DND-41 (cell line): ENCODE data around the gene PLSCR4.

Experiments
- ATAC-seq: fragments of 200-7000 bp; cut with Tn5 transposase; 3 replicates; pipeline ENCODE4 v1.9.1; 2021; ENCODE audit warnings: low read depth; ENCODE audit not compliant: insufficient read depth
- DNase-seq: peaks from one replicate; pipeline ENCODE4 v3.0.0-alpha.2; 2020
- H2AFZ ChIP-seq: 2 replicates; pipeline ENCODE4 v1.6.0; 2012; ENCODE audit warnings: low read depth, low read length
- H3K27ac ChIP-seq: 2 replicates; pipeline ENCODE4 v1.5.1; 2012; ENCODE audit warnings: low read length, inconsistent platforms
- H3K27me3 ChIP-seq: fragments of 200-600 bp; sonication (generic); 2 replicates; pipeline ENCODE4 v1.6.0; 2012; ENCODE audit warnings: low read length, mild to moderate bottlenecking, inconsistent platforms; ENCODE audit not compliant: insufficient read depth, poor library complexity
- H3K36me3 ChIP-seq: 2 replicates; pipeline ENCODE4 v1.5.1; 2012; ENCODE audit warnings: low read length, inconsistent platforms; ENCODE audit not compliant: insufficient read depth
- H3K4me1 ChIP-seq: 2 replicates; pipeline ENCODE4 v1.5.1; 2012; ENCODE audit warnings: mild to moderate bottlenecking, low read length; ENCODE audit not compliant: insufficient read depth
- H3K4me2 ChIP-seq: 2 replicates; pipeline ENCODE4 v1.6.0; 2012; ENCODE audit warnings: mild to moderate bottlenecking, moderate library complexity, low read length, inconsistent platforms; ENCODE audit not compliant: insufficient read depth
- H3K4me3 ChIP-seq, 2 experiments: fragments of 200-600 bp in 1 of 2; shearing (Covaris generic) in 1 of 2; 2 replicates each; pipeline ENCODE4 v1.5.1; 2012 to 2016; ENCODE audit warnings: inconsistent platforms in 2 of 2, low read length in 2 of 2, mild to moderate bottlenecking in 2 of 2, low read depth in 1 of 2, moderate library complexity in 1 of 2
- H3K79me2 ChIP-seq: 2 replicates; pipeline ENCODE4 v1.6.0; 2012; ENCODE audit warnings: low read length, inconsistent platforms; ENCODE audit not compliant: insufficient read depth
- H3K9ac ChIP-seq: 2 replicates; pipeline ENCODE4 v1.6.0; 2012; ENCODE audit warnings: low read depth, mild to moderate bottlenecking, inconsistent platforms, low read length, moderate library complexity
- H3K9me3 ChIP-seq: 2 replicates; pipeline ENCODE4 v1.5.1; 2012; ENCODE audit warnings: low read length, moderate library complexity, mild to moderate bottlenecking, inconsistent platforms; ENCODE audit not compliant: insufficient read depth, severe bottlenecking
- H4K20me1 ChIP-seq: 2 replicates; pipeline ENCODE4 v1.6.0; 2012; ENCODE audit warnings: low read length; ENCODE audit not compliant: insufficient read depth
- CTCF ChIP-seq: IDR thresholded peaks from 2 replicates; pipeline ENCODE4 v1.5.1; 2012; ENCODE audit warnings: borderline replicate concordance, low read length, moderate library complexity, mild to moderate bottlenecking; ENCODE audit not compliant: poor library complexity, severe bottlenecking; ENCODE audit errors: extremely low read depth
- EZH2 ChIP-seq: IDR thresholded peaks from 3 replicates; pipeline ENCODE4 v1.6.1; 2012; ENCODE audit warnings: borderline replicate concordance, low read depth, mild to moderate bottlenecking, moderate library complexity, low read length, inconsistent platforms; ENCODE audit not compliant: severe bottlenecking

The PLSCR4 gene

DNA sequence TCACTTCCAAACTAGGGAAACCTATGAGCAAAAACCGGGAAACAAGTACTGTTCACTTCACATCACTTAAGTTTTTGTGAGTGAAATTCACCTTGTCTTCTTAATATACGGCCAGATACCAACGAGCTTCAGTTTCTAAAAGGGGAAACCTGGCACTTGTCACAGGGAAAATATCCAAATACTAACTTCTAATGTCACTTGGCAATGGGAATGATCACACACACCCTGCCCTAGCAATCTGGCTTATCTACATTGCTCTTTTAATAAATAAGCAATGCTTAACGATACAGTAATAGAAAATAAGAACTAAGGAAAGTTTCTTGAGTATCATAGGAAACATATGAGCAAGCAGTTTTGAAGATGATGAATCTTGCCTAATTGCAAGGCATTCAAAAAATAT, 55.3 kb downstream of the PLSCR4 start:
- Histone ChIP-seq H3K4me1 (no peaks in the 10 kb centered on the region), H3K27ac (no peak overlapping the region), H3K27me3 (peaks cover 10% of the 10 kb centered on the region), H3K4me2 (no peak overlapping the region), H3K79me2 (no peaks in the 10 kb centered on the region), H2AFZ (no peak overlapping the region), H4K20me1 (no peaks in the 10 kb centered on the region), H3K9me3 (no peaks in the 10 kb centered on the region), H3K9ac (no peak overlapping the region), H3K36me3 (no peaks in the 10 kb centered on the region), H3K4me3 (no peak overlapping the region)
- ATAC-seq (no peak), DNase-seq (no peak)
- TF ChIP-seq CTCF (no peak), EZH2 (no peak)

GRCh38 chr3:146195030-146195429, 55.9 kb downstream of the PLSCR4 start:
- Histone ChIP-seq H3K36me3 (no peaks in the 10 kb centered on the region), H3K4me1 (no peaks in the 10 kb centered on the region), H3K27me3 (peaks cover 10% of the 10 kb centered on the region), H3K27ac (no peak overlapping the region), H3K4me3 (no peak overlapping the region), H4K20me1 (no peaks in the 10 kb centered on the region), H3K79me2 (no peaks in the 10 kb centered on the region), H3K4me2 (no peak overlapping the region), H3K9ac (no peak overlapping the region), H3K9me3 (no peaks in the 10 kb centered on the region), H2AFZ (no peak overlapping the region)
- ATAC-seq (no peak), DNase-seq (no peak)
- TF ChIP-seq EZH2, result no peak
- no peak for TF ChIP-seq CTCF

- Histone ChIP-seq H3K27ac (no peak overlapping the region), H3K36me3 (no peaks in the 10 kb centered on the region), H3K4me1 (no peaks in the 10 kb centered on the region), H2AFZ (no peak overlapping the region), H4K20me1 (no peaks in the 10 kb centered on the region), H3K9me3 (no peaks in the 10 kb centered on the region), H3K4me3 (no peak overlapping the region), H3K27me3 (peaks cover 3% of the 10 kb centered on the region), H3K79me2 (no peaks in the 10 kb centered on the region), H3K9ac (no peak overlapping the region), H3K4me2 (no peak overlapping the region)
- TF ChIP-seq CTCF (no peak), EZH2 (no peak)
- DNase-seq (no peak), ATAC-seq (no peak)
Measured at GRCh38 chr3:146191051-146191450, 59.9 kb downstream of the PLSCR4 start.

- ATAC-seq (peak; percentile 90), DNase-seq (peak; percentile 27)
- no peak overlapping the region; the same call in 1 of the 2 replicates for H2AFZ ChIP-seq
- no peaks in the 10 kb centered on the region for H3K4me1 ChIP-seq
- peaks cover 3% of the 10 kb centered on the region for H3K27me3 ChIP-seq
- no peaks in the 10 kb centered on the region for H3K36me3 ChIP-seq
- no peak overlapping the region for H3K4me2 ChIP-seq
- no peak for TF ChIP-seq EZH2
- TF ChIP-seq CTCF, result peak; percentile 80
- no peak overlapping the region for H3K4me3 ChIP-seq
- H3K9me3 ChIP-seq, result no peaks in the 10 kb centered on the region
- H3K9ac ChIP-seq, result no peak overlapping the region
- H4K20me1 ChIP-seq, result no peaks in the 10 kb centered on the region
- no peak overlapping the region for H3K27ac ChIP-seq
- H3K79me2 ChIP-seq, result no peaks in the 10 kb centered on the region
Measured at GRCh38 chr3:146189519-146190173, 61.3 kb downstream of the PLSCR4 start.
